CD14-positive monocyte (primary cell): ENCODE measurements around the gene DTNB. TPM values are rescaled to one million over a fixed set of nuclear protein-coding genes. Genes with fewer than 3 reads are reported as not detected.

Experiments used
- DNase-seq, 3 donors: peaks; one replicate each; pipeline ENCODE4 v3.0.0-alpha.2; 2011 to 2022
- H2AFZ ChIP-seq: 2 replicates; pipeline ENCODE4 v1.6.0; 2012; ENCODE audit warnings: mild to moderate bottlenecking, low read depth, low read length, inconsistent platforms; ENCODE audit not compliant: insufficient read depth, poor library complexity, severe bottlenecking
- H3K27ac ChIP-seq, 2 donors: 1 replicate in 1 of 2; 2 replicates in 1 of 2; pipeline ENCODE4 v1.5.1; 2012 to 2013; ENCODE audit warnings: low read length in 2 of 2, control low read depth in 1 of 2, inconsistent platforms in 1 of 2, low read depth in 1 of 2, mild to moderate bottlenecking in 1 of 2
- H3K27me3 ChIP-seq, 2 donors: one replicate each; pipeline versions ENCODE4 v1.6.0 to v1.6.1; 2011 to 2013; ENCODE audit warnings: low read length in 2 of 2; ENCODE audit not compliant: control insufficient read depth in 2 of 2, insufficient read depth in 2 of 2
- H3K36me3 ChIP-seq, 2 donors: replicated peaks in 1 of 2; 1 replicate in 1 of 2; 2 replicates in 1 of 2; pipeline versions ENCODE4 v1.5.1 to v1.6.1; 2012 to 2013; ENCODE audit warnings: low read length in 2 of 2, control low read depth in 1 of 2, inconsistent platforms in 1 of 2, mild to moderate bottlenecking in 1 of 2; ENCODE audit not compliant: insufficient read depth in 2 of 2, control insufficient read depth in 1 of 2
- H3K4me1 ChIP-seq, 2 donors: 1 replicate in 1 of 2; 2 replicates in 1 of 2; pipeline versions ENCODE4 v1.5.1 to v1.6.1; 2012 to 2013; ENCODE audit warnings: low read length in 2 of 2, control low read depth in 1 of 2, inconsistent platforms in 1 of 2, mild to moderate bottlenecking in 1 of 2, moderate library complexity in 1 of 2; ENCODE audit not compliant: insufficient read depth in 2 of 2, control insufficient read depth in 1 of 2
- H3K4me2 ChIP-seq: replicated peaks from 2 replicates; pipeline ENCODE3; 2012; ENCODE audit warnings: low read length, moderate library complexity, mild to moderate bottlenecking; ENCODE audit not compliant: poor library complexity, severe bottlenecking; ENCODE audit errors: extremely low read depth
- H3K4me3 ChIP-seq, 3 experiments: fragments of 200-600 bp in 1 of 3; sonication (generic) in 1 of 3; replicated peaks in 1 of 3; 1 replicate in 2 of 3; 2 replicates in 1 of 3; pipeline ENCODE4 v1.5.1; 2011 to 2013; ENCODE audit warnings: low read length in 3 of 3, mild to moderate bottlenecking in 3 of 3, control low read depth in 2 of 3, low read depth in 2 of 3, inconsistent platforms in 1 of 3, moderate library complexity in 1 of 3
- H3K79me2 ChIP-seq: 2 replicates; pipeline ENCODE4 v1.6.0; 2012; ENCODE audit warnings: mild to moderate bottlenecking, control low read depth, inconsistent platforms, low read length, moderate library complexity; ENCODE audit not compliant: insufficient read depth
- H3K9ac ChIP-seq: 2 replicates; pipeline ENCODE4 v1.6.0; 2017; ENCODE audit warnings: low read length, mild to moderate bottlenecking; ENCODE audit not compliant: insufficient read depth, poor library complexity, severe bottlenecking
- H3K9me3 ChIP-seq, 2 donors: replicated peaks in 1 of 2; 1 replicate in 1 of 2; 2 replicates in 1 of 2; pipeline versions ENCODE4 v1.5.1 to v1.6.1; 2012 to 2013; ENCODE audit warnings: low read length in 2 of 2, control low read depth in 1 of 2; ENCODE audit not compliant: control insufficient read depth in 1 of 2, insufficient read depth in 1 of 2
- H4K20me1 ChIP-seq: 2 replicates; pipeline ENCODE4 v1.6.0; 2012; ENCODE audit warnings: mild to moderate bottlenecking, low read length, control low read depth, moderate library complexity; ENCODE audit not compliant: insufficient read depth
- H3K27ac Mint-ChIP-seq, 7 donors: one replicate each; pipeline ENCODE4 v1.8.0; 2020; ENCODE audit warnings: mild to moderate bottlenecking in 7 of 7, mixed read lengths in 7 of 7, moderate library complexity in 6 of 7, inconsistent platforms in 2 of 7
- H3K27me3 Mint-ChIP-seq, 3 donors: one replicate each; pipeline ENCODE4 v1.8.0; 2021 to 2022; ENCODE audit warnings: low read depth in 3 of 3, mild to moderate bottlenecking in 3 of 3, mixed read lengths in 3 of 3, moderate library complexity in 3 of 3, inconsistent platforms in 1 of 3
- H3K36me3 Mint-ChIP-seq, 2 donors: one replicate each; pipeline ENCODE4 v1.8.0; 2020; ENCODE audit warnings: mixed read lengths in 2 of 2, inconsistent platforms in 1 of 2, mild to moderate bottlenecking in 1 of 2
- H3K4me1 Mint-ChIP-seq: one replicate; pipeline ENCODE4 v1.8.0; 2020; ENCODE audit warnings: mild to moderate bottlenecking, mixed read lengths
- H3K4me3 Mint-ChIP-seq, 2 donors: one replicate each; pipeline ENCODE4 v1.8.0; 2020; ENCODE audit warnings: mild to moderate bottlenecking in 2 of 2, mixed read lengths in 2 of 2, moderate library complexity in 1 of 2
- H3K9me3 Mint-ChIP-seq, 7 donors: one replicate each; pipeline ENCODE4 v1.8.0; 2020 to 2022; ENCODE audit warnings: mixed read lengths in 7 of 7, mild to moderate bottlenecking in 6 of 7, moderate library complexity in 6 of 7, inconsistent platforms in 2 of 7
- WGBS: methylation state at CpG from one replicate; pipeline ENCODE4 v1.1.5; 2013; ENCODE audit warnings: missing lambda C conversion rate; ENCODE audit not compliant: insufficient coverage; 5-methylcytosine and 5-hydroxymethylcytosine counted together
- intact Hi-C, 2 donors: fragments of 100-400 bp; cut with micrococcal nuclease; formaldehyde crosslinking; loops; one replicate each; pipeline versions ENCODE4 v1.15.0 to v1.15.1; 2023
- polyA plus RNA-seq, 3 donors: library from polyadenylated mRNA; depleted of rRNA in 1 of 3; unstranded in 2 of 3; stranded (reverse) in 1 of 3; fragments of 300-500 nt in 2 of 3; fragments of >200 nt in 1 of 3; fragmentation: Illumina TruSeq in 2 of 3; gene quantifications; 1 replicate in 2 of 3; 2 replicates in 1 of 3; pipeline ENCODE4 v1.2.3, GENCODE V29; 2012 to 2021
- TF ChIP-seq, protein P1 (sequence below): fragments of 200-600 bp; IDR thresholded peaks from one replicate; pipeline ENCODE4 v1.8.0; 2022; ENCODE audit warnings: antibody characterized with exemption, mild to moderate bottlenecking

Gene DTNB
- polyA plus RNA-seq, 3 donors: 3.0 to 4.2 (median 3.3) TPM

DNA sequence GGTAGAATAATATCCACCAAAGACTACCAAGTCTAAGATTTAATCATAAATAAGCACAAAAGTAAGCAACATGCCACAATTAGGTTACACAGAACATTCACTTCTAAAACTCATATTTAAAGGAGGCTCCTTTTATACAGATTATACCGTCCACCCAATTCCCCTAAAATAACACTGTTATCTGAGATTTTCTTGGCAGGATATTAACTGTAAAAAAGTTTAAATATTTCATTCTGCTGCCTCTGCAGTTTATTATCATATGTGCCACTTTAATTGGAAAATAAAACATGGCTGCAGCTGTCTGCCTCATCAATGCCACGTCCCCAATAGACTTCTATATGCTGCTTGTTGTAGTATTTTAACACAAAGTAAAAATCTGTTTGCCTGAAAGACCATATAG is 140.9 kb downstream of the DTNB start:
- H3K27ac Mint-ChIP-seq: no peak overlapping the region
- WGBS: no CpG with 5 or more reads among the region's 2 CpGs

DNA sequence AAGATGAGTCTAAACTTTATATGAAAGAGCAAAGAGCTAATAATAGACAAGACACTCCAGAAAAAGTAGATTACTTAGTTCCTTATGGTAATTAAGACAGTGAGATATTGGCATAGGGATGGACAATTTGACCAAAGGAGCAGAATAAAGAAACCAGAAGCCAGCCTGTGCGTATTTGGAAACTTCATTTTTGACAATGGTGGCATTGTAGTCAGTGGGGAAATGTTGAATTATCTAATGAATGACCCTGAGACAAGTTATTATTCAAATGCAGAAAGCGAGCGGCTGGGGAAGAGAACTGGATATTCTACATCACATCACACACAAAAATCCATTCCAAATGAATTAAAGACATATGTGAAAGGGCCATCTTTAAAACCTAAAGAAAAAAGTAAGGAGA is 144.3 kb downstream of the DTNB start:
- Histone ChIP-seq H3K9me3 (no peaks in the 10 kb centered on the region), H4K20me1 (no peaks in the 10 kb centered on the region), H3K36me3 (no peaks in the 10 kb centered on the region), H3K79me2 (no peaks in the 10 kb centered on the region), H3K4me3 (no peak overlapping the region), H3K9ac (no peak overlapping the region), H3K4me2 (no peak overlapping the region), H2AFZ (no peak overlapping the region), H3K27ac (no peak overlapping the region), H3K4me1 (no peaks in the 10 kb centered on the region), H3K27me3 (no peaks in the 10 kb centered on the region)
- Mint-ChIP-seq H3K27me3 (no peaks in the 10 kb centered on the region), H3K27ac (no peak overlapping the region), H3K4me3 (no peak overlapping the region), H3K4me1 (no peaks in the 10 kb centered on the region), H3K9me3 (peaks cover 0 to 1% (median 0%) of the 10 kb centered on the region in 7 donors), H3K36me3 (peaks cover 2 to 7% of the 10 kb centered on the region in 2 donors)
- no peak for DNase-seq
- 100% methylated on average over 1 of the region's 3 CpGs for WGBS
- TF ChIP-seq, protein P1, sequence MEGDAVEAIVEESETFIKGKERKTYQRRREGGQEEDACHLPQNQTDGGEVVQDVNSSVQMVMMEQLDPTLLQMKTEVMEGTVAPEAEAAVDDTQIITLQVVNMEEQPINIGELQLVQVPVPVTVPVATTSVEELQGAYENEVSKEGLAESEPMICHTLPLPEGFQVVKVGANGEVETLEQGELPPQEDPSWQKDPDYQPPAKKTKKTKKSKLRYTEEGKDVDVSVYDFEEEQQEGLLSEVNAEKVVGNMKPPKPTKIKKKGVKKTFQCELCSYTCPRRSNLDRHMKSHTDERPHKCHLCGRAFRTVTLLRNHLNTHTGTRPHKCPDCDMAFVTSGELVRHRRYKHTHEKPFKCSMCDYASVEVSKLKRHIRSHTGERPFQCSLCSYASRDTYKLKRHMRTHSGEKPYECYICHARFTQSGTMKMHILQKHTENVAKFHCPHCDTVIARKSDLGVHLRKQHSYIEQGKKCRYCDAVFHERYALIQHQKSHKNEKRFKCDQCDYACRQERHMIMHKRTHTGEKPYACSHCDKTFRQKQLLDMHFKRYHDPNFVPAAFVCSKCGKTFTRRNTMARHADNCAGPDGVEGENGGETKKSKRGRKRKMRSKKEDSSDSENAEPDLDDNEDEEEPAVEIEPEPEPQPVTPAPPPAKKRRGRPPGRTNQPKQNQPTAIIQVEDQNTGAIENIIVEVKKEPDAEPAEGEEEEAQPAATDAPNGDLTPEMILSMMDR: no peak
- intact Hi-C loops: no loop called here

More for the DNA sequence above, 140.9 kb downstream of the DTNB start:
- H3K4me3 Mint-ChIP-seq: no peak overlapping the region
- H3K9me3 ChIP-seq: peaks cover 0 to 20% of the 10 kb centered on the region in 2 donors
- peaks cover 2 to 7% of the 10 kb centered on the region in 2 donors for H3K36me3 Mint-ChIP-seq
- no peaks in the 10 kb centered on the region for H3K4me1 ChIP-seq
- TF ChIP-seq, protein P1: no peak
- H4K20me1 ChIP-seq: no peaks in the 10 kb centered on the region
- H2AFZ ChIP-seq: no peak overlapping the region
- peaks cover 0 to 2% (median 0%) of the 10 kb centered on the region in 3 donors for H3K27me3 Mint-ChIP-seq
- no peak overlapping the region for H3K9ac ChIP-seq
- DNase-seq: no peak
- H3K27me3 ChIP-seq: no peaks in the 10 kb centered on the region
- intact Hi-C loops: no loop called here
- H3K27ac ChIP-seq: no peak overlapping the region
- peaks cover 2 to 20% (median 12%) of the 10 kb centered on the region in 7 donors for H3K9me3 Mint-ChIP-seq
- no peak overlapping the region for H3K4me2 ChIP-seq
- H3K36me3 ChIP-seq: no peaks in the 10 kb centered on the region
- H3K4me1 Mint-ChIP-seq: no peaks in the 10 kb centered on the region
- no peak overlapping the region for H3K4me3 ChIP-seq
- no peaks in the 10 kb centered on the region for H3K79me2 ChIP-seq
